HG02943 (cell line): ENCODE data around the gene MOCS3.
"Not testable (repeated sequence)": the region's sequence is repeated elsewhere in the genome, so short reads cannot be mapped to it uniquely, and the experiment has no call there.

Experiments
- ATAC-seq: cut with Tn5 transposase; IDR thresholded peaks from one replicate; pipeline ENCODE4 v1.9.1; 2021; ENCODE audit warnings: mild to moderate bottlenecking, low read depth, moderate library complexity; ENCODE audit not compliant: unreplicated experiment

The MOCS3 gene

GRCh38 chr20:50931306-50932015, 27.2 kb upstream of the MOCS3 start, which contains the start of gene ADNP:
TSS of gene ADNP (minus strand) at chr20:50931437. CDS start at chr20:50903996, 27,441 bp downstream.
- peak; percentile 57 for ATAC-seq

- ATAC-seq: no peak
These were observed 26.6 kb upstream of the MOCS3 start for GRCh38 chr20:50932016-50932485.

GRCh38 chr20:50932691-50933280, 25.8 kb upstream of the MOCS3 start:
- no peak for ATAC-seq

DNA sequence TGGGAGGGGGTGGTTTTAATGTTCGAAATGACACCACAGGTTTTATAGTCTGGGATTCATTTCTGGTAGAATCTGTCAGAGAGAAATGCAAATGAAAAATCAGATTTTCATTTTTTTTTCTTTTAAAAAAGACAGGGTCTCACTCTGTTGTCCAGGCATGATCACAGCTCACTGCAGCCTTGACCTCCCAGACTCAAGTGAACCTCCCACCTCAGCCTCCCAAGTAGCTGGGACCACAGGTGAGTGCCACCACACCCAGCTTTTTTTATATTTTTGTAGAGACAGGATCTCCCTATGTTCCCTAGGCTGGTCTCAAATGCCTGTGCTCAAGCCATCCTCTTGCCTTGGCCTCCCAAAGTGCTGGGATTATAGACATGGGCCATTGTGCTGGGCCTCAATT, 25.0 kb upstream of the MOCS3 start:
- no peak for ATAC-seq

DNA sequence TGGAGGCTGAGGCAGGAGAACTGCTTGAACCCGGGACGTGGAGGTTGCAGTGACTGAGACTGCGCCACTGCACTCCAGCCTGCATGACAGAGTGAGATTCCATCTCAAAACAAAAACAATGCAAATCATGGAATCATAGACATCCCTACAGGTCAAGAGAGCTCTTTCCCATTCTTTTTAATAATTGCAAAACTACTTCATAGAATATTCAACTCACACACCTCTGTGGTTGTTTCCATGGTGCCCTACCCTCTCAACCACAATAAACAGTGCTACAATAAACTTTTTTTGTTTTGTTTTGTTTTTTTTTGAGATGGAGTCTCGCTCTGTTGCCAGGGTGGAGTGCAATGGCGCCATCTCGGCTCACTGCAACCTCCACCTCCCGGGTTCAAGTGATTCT, 15.5 kb upstream of the MOCS3 start:
- ATAC-seq: no peak

GRCh38 chr20:50948132-50948785, 10.4 kb upstream of the MOCS3 start:
- no peak for ATAC-seq

- no peak for ATAC-seq
These were observed 5.4 kb upstream of the MOCS3 start for GRCh38 chr20:50953196-50953595.

- no peak for ATAC-seq
These were observed 4.8 kb upstream of the MOCS3 start for GRCh38 chr20:50953821-50954220.

- ATAC-seq: no peak
These were observed 1.3 kb upstream of the MOCS3 start for GRCh38 chr20:50957276-50957675.

DNA sequence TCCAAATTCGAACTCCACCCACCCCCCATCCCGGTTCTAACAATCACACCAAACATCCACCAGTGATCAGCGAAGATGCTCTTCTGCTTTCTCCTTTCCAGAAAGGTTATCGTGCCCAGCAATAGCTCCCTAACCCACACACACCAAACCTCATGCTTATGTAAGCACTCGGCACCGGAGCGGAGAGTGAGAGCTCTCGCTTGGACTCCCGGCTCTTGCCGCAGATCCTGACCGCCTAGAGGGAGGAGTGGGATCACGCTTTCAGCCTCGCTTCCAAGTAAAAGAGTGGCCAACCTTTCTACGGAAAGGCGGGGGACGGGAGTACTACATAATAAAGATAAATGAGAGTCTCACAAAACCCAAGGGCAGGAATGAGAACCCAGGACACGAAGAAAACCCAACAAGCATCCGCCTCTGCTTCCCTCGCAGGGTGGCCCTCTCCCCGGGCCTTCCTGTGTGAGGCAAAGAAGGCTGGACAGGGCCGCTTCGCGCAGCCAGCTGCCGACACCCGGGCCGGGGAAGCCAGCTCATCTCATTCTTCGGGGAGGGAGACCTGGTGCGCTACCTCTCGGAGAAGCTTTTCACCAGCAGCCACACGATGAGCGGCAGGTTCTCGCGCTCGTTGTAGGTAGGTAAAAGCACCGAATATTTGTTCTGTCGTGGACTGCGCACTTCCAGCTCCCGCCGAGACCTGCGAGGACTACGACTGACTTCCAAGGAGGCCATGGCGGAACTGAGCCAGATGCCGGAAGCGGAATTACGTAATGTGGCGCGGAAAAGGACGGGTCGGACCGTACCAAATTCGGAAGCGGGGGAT, 612 bp upstream of the MOCS3 start, which contains the start of gene DPM1:
Gene DPM1 (minus strand): TSS at position 735 of the 817 bp plus-strand sequence. CDS start 9 bp downstream, at position 726.
- peak; percentile 85 for ATAC-seq

DNA sequence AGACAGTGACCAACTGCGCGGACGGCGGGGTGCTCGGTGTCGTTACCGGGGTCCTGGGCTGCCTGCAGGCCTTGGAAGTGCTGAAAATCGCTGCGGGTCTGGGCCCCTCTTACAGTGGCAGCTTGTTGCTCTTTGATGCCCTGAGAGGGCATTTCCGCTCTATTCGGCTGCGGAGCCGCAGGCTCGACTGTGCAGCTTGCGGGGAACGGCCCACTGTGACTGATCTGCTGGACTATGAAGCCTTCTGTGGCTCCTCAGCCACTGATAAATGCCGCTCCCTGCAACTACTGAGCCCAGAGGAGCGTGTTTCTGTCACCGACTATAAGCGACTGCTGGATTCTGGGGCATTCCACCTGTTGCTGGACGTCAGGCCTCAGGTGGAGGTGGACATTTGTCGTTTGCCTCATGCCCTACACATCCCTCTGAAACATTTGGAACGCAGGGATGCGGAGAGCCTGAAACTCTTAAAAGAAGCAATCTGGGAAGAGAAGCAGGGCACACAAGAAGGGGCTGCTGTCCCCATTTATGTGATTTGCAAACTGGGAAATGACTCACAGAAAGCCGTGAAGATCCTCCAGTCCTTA, 1.0 kb downstream of the MOCS3 start:
- no peak for ATAC-seq

DNA sequence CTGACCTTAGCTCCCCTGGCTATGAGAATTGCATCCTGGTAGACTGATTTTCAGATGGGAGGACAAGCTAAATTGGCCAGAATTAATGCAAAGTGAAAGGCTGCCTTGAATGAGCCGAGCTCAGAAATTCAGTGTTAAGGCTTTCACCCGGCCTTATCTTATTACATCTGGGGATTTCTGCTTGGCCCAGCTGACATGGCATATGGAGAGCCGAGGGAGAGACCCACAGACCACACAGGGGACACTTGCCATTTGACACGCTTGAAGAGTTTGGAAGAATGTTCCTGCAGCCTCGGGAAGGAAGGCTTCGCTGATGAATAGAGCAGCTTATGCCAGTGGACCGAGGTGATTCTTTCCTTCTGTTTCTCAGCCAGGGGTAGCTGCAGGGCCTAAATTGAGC, 9.0 kb downstream of the MOCS3 start:
- ATAC-seq: no peak

DNA sequence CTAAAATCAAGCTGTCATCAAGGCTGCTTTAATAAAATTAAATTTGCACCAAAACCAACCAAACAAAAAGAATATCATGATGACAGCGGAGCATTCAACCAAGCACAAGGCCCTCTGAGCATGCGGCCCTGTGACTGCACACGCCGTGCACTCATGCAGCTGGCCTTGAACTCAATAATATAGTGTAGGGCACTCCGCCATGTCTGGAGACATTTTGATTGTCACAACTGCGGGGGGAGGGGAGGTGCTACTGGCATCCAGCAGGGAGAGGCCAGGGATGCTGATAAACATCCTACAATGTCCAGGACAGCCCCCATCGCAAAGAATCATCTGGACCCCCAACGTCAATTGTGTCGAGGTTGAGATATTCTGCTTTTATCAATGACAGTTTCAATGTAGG, 9.7 kb downstream of the MOCS3 start:
- no peak for ATAC-seq

DNA sequence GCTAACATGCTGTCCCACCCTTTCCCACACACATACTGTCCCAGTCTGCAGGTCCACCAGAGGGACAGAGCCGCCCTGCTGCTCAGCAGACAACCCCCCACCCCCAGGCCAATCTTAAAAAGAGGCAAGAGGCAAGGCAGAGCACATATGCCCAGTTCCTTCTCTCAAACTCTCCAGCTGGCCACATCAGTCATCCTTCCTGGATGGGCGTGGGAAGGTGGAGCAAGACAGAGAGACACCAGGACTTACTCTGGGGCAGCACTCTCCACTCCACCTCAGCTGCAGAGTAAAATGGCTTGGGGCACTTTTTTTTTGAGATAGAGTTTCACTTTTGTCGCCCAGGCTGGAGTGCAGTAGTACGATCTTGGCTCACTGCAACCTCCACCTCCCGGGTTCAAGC, 10.8 kb downstream of the MOCS3 start:
- no peak for ATAC-seq

GRCh38 chr20:50969912-50970311, 11.3 kb downstream of the MOCS3 start:
- ATAC-seq: no peak

- ATAC-seq: no peak
These were observed 17.2 kb downstream of the MOCS3 start for GRCh38 chr20:50975701-50976330.

GRCh38 chr20:50977066-50978021, 18.7 kb downstream of the MOCS3 start:
- ATAC-seq: no peak

- not testable (repeated sequence) for ATAC-seq
These were observed 19.9 kb downstream of the MOCS3 start for GRCh38 chr20:50978533-50978932.
